ENCODE measurements around the gene MB21D2. TPM values are rescaled to one million over a fixed set of nuclear protein-coding genes. Genes with fewer than 3 reads are reported as not detected.

MB21D2 gene
- total and polyA plus RNA-seq, 9 donors: 4.5 to 13.9 (median 6.0) TPM

DNA sequence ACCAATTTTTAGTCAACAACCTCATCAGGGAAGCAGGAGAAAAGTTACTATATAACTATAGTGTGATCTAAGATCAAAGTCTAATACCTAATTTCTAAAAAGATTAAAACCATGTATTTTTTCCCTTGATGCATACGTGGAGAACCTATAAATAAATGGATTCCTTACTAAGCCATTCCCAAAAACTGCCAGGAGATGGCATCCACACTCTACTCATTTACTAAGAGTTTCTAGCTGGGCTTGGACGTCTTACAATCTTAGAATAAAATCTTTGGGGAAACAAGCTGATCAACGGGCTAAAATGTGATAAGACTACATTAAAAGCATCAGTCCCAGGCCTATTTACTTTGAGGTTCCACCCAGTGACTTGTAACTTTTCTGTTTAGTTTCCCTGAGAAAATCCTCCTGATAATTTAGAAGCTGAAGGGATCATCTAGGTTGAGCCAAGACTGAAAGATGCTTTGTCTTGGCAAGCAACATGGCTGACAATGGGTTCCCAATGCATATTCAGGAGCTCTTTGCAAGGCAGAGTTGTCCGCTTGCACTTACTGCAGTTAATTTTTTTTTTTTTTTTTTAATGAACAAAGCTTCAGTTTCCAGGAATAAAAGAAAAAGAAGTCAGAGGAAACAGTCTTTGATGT, 104.8 kb downstream of the MB21D2 start:
- Histone ChIP-seq H3K4me1 (ENCODE audit: insufficient read depth) (no peaks in the 10 kb centered on the region), H3K36me3 (no peaks in the 10 kb centered on the region), H3K9me3 (no peaks in the 10 kb centered on the region), H3K27ac (no peak overlapping the region), H3K27me3 (no peaks in the 10 kb centered on the region), H3K4me3 (no peak overlapping the region)
- TF ChIP-seq EP300 (IDR thresholded peaks at IDR 0.05): no peak
- no peak for TF ChIP-seq POLR2A (IDR thresholded peaks at IDR 0.05)
- TF ChIP-seq CTCF (IDR thresholded peaks at IDR 0.05): peak; percentile 10 to 47 (median 44)
- 12 to 18% (median 16%) methylated on average over 4 of the region's 4 CpGs for WGBS, 3 donors
- intact Hi-C loops (cut with DNase I): loop anchor here (5.0 to 10.0 kb wide), 3 partner anchors 229 to 762 kb away; no protein-coding TSS in a partner anchor
- no peak for DNase-seq

DNA sequence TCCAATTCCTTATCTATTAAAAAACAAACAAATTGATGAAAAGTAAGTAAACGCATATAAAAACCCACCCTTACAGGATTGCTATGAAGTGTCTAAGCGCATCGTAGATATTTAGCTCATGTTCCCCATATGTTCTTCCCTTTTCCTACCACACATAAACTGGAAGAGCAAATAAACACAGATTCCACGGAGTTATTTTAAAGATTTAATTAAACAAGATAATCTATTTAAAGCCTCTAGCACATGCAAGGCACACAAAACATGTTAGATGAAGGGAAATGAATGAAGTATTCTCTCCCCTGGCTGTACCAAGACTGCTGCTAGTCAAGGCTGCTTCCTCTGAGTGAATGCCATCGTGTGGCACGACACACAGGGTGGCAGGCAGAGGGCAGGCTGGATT, 111.9 kb downstream of the MB21D2 start:
- WGBS, 3 donors: 90 to 94% (median 93%) methylated on average over 6 of the region's 6 CpGs
- intact Hi-C loops (cut with DNase I): loop anchor here in 2 of 4 donors (1.0 to 10.0 kb wide), 2 partner anchors 24 to 439 kb away; partner anchors contain the start of gene PLAAT1 (in 1 of the 2)

GRCh38 chr3:192804502-192804901, 113.2 kb downstream of the MB21D2 start:
- WGBS, 3 donors: 82 to 90% (median 89%) methylated on average over 2 of the region's 2 CpGs
- Histone ChIP-seq H3K4me1 (ENCODE audit: insufficient read depth) (no peaks in the 10 kb centered on the region), H3K27ac (no peak overlapping the region), H3K9me3 (no peaks in the 10 kb centered on the region), H3K27me3 (no peaks in the 10 kb centered on the region), H3K4me3 (no peak overlapping the region), H3K36me3 (no peaks in the 10 kb centered on the region)
- TF ChIP-seq EP300 (IDR thresholded peaks at IDR 0.05): no peak
- TF ChIP-seq CTCF (IDR thresholded peaks at IDR 0.05): no peak
- no peak for TF ChIP-seq POLR2A (IDR thresholded peaks at IDR 0.05)
- intact Hi-C loops (cut with DNase I): loop anchor here in 1 of 4 donors (10.0 kb wide), 1 partner anchor 440 kb away; the partner anchor contains the start of gene PLAAT1
- no peak for DNase-seq

More for the DNA sequence above, 111.9 kb downstream of the MB21D2 start:
- no peaks in the 10 kb centered on the region for H3K36me3 ChIP-seq
- DNase-seq: no peak
- TF ChIP-seq POLR2A (IDR thresholded peaks at IDR 0.05): no peak
- H3K27ac ChIP-seq: no peak overlapping the region
- H3K4me3 ChIP-seq: no peak overlapping the region
- no peaks in the 10 kb centered on the region for H3K4me1 ChIP-seq (ENCODE audit: insufficient read depth)
- H3K9me3 ChIP-seq: no peaks in the 10 kb centered on the region
- no peaks in the 10 kb centered on the region for H3K27me3 ChIP-seq

- 54 to 65% (median 65%) methylated on average over 7 of the region's 7 CpGs for WGBS, 3 donors
- H3K27ac ChIP-seq: no peak overlapping the region
- no peaks in the 10 kb centered on the region for H3K4me1 ChIP-seq (ENCODE audit: insufficient read depth)
- intact Hi-C loops (cut with DNase I): loop anchor here in 1 of 4 donors (10.0 kb wide), 1 partner anchor 442 kb away; the partner anchor contains the start of gene PLAAT1
- H3K4me3 ChIP-seq: no peak overlapping the region
- H3K9me3 ChIP-seq: no peaks in the 10 kb centered on the region
- H3K36me3 ChIP-seq: no peaks in the 10 kb centered on the region
- TF ChIP-seq CTCF (IDR thresholded peaks at IDR 0.05) (peak in 2 of 3 donors; percentile 11 to 18), EP300 (IDR thresholded peaks at IDR 0.05) (no peak)
- DNase-seq: no peak
- H3K27me3 ChIP-seq: no peaks in the 10 kb centered on the region
Measured at GRCh38 chr3:192802957-192803899, 114.4 kb downstream of the MB21D2 start.
